Smooth muscle cell (in vitro differentiated cells): ENCODE results near the gene HS6ST3. TPM values are rescaled to one million over a fixed set of nuclear protein-coding genes. Genes with fewer than 3 reads are reported as not detected.

Experiments used
- DNase-seq: peaks from one replicate; lab custom pipeline; 2025; ENCODE audit not compliant: unreplicated experiment; lab: John Stamatoyannopoulos, UW
- H2AFZ ChIP-seq: fragments of 200-600 bp; sonication (generic); 2 replicates; pipeline ENCODE4 v1.6.0; 2016; ENCODE audit warnings: antibody characterized with exemption, low read depth, mild to moderate bottlenecking
- H3F3A ChIP-seq: fragments of 200-600 bp; sonication (generic); 2 replicates; pipeline ENCODE4 v1.6.0; 2017; ENCODE audit warnings: antibody characterized with exemption, low read depth
- H3K27ac ChIP-seq: fragments of 200-600 bp; sonication (generic); 2 replicates; pipeline ENCODE4 v1.5.1; 2016; ENCODE audit warnings: low read depth, mild to moderate bottlenecking
- H3K27me3 ChIP-seq: fragments of 200-600 bp; sonication (generic); 2 replicates; pipeline ENCODE4 v1.6.1; 2016; ENCODE audit warnings: low read depth, mild to moderate bottlenecking
- H3K36me3 ChIP-seq: fragments of 200-600 bp; sonication (generic); 2 replicates; pipeline ENCODE4 v1.5.1; 2016; ENCODE audit warnings: low read depth
- H3K4me1 ChIP-seq: fragments of 200-600 bp; sonication (generic); 2 replicates; pipeline ENCODE4 v1.5.1; 2016; ENCODE audit warnings: low read depth
- H3K4me2 ChIP-seq: fragments of 200-600 bp; sonication (generic); 2 replicates; pipeline ENCODE4 v1.6.0; 2016; ENCODE audit warnings: mild to moderate bottlenecking
- H3K4me3 ChIP-seq: fragments of 200-600 bp; sonication (generic); 2 replicates; pipeline ENCODE4 v1.5.1; 2016; ENCODE audit warnings: mild to moderate bottlenecking
- H3K79me2 ChIP-seq: fragments of 200-600 bp; sonication (generic); 2 replicates; pipeline ENCODE4 v1.6.0; 2016; ENCODE audit warnings: low read depth, mild to moderate bottlenecking
- H3K9ac ChIP-seq: fragments of 200-600 bp; sonication (generic); 2 replicates; pipeline ENCODE4 v1.6.0; 2016; ENCODE audit warnings: low read depth
- H3K9me3 ChIP-seq: fragments of 200-600 bp; sonication (generic); replicated peaks from 2 replicates; pipeline ENCODE4 v1.5.1; 2016; ENCODE audit warnings: low read depth
- H4K20me1 ChIP-seq: fragments of 200-600 bp; sonication (generic); 2 replicates; pipeline ENCODE4 v1.6.0; 2016; ENCODE audit warnings: low read depth
- WGBS: methylation state at CpG from one replicate; pipeline ENCODE4 v1.1.7; 2016; ENCODE audit warnings: low lambda C conversion rate; 5-methylcytosine and 5-hydroxymethylcytosine counted together
- polyA plus RNA-seq: library from polyadenylated mRNA; unstranded; fragments of >200 nt; fragmentation: Nextera tagmentation; extraction: Ambion mirVana; gene quantifications from 2 replicates; pipeline ENCODE4 v1.2.1, GENCODE V29; 2016
- total RNA-seq: library from RNA; depleted of rRNA; stranded (reverse); fragments of >200 nt; gene quantifications from 2 replicates; pipeline ENCODE4 v1.2.3, GENCODE V29; 2014
- TF ChIP-seq, protein P1 (sequence below): fragments of 200-600 bp; sonication (generic); IDR thresholded peaks from 2 replicates; pipeline ENCODE4 v1.5.1; 2017; ENCODE audit warnings: borderline replicate concordance, mild to moderate bottlenecking, antibody characterized with exemption; ENCODE audit not compliant: insufficient read depth, poor library complexity, severe bottlenecking

The HS6ST3 gene
- total and polyA plus RNA-seq, 2 experiments from 2014 or later: 0.09 TPM; not detected in 1

DNA sequence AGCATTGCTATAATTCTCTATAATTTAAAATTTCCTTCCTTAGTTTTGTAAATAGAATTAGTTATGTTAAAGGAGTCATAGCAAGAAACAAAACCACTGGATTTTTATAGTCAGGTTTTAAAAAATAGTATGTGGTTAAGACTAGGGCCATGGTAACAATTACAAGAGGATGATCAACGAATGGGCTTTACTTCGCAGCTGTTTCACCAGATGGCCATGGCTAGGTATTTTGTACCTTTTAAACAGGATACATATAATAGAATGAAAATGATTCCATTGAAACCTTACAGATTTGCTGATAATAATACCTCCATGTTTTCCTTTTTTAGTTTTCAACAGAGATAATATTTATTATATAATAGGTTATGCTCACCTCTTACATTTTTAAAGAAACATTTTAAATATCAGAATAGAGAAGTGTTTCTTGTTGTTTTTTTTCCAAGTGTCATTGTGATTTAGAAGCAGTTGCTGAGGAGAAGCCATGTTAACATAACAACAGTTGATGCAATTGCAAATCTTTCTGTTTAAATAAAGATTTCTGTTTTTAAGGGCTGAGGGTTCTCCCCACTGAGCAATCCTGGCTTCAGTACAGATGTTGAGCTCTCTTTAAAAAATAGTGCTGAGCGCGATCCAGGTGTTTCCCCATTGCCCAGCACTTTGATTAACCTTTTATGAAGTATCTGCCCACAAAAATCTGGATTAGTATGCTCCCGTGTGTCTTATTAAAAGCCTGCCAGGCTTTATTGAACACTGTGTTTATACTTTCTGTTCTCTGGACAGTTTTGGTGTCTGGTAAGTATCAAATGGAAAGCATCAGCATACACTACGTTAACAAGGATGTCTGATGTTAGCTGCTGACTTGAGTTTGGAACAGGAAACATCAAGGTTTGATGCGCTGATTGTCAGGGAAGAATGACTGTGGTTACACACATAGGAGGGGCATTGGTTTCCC is 205.3 kb downstream of the HS6ST3 start:
- no peaks in the 10 kb centered on the region for H3F3A ChIP-seq
- no peaks in the 10 kb centered on the region for H3K9me3 ChIP-seq
- H3K79me2 ChIP-seq: no peaks in the 10 kb centered on the region
- TF ChIP-seq, protein P1, sequence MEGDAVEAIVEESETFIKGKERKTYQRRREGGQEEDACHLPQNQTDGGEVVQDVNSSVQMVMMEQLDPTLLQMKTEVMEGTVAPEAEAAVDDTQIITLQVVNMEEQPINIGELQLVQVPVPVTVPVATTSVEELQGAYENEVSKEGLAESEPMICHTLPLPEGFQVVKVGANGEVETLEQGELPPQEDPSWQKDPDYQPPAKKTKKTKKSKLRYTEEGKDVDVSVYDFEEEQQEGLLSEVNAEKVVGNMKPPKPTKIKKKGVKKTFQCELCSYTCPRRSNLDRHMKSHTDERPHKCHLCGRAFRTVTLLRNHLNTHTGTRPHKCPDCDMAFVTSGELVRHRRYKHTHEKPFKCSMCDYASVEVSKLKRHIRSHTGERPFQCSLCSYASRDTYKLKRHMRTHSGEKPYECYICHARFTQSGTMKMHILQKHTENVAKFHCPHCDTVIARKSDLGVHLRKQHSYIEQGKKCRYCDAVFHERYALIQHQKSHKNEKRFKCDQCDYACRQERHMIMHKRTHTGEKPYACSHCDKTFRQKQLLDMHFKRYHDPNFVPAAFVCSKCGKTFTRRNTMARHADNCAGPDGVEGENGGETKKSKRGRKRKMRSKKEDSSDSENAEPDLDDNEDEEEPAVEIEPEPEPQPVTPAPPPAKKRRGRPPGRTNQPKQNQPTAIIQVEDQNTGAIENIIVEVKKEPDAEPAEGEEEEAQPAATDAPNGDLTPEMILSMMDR: no peak
- H3K9ac ChIP-seq: no peak overlapping the region
- H4K20me1 ChIP-seq: no peaks in the 10 kb centered on the region
- DNase-seq: no peak
- H3K4me1 ChIP-seq: no peaks in the 10 kb centered on the region
- no peaks in the 10 kb centered on the region for H3K36me3 ChIP-seq
- H3K4me2 ChIP-seq: no peak overlapping the region
- no peak overlapping the region for H3K27ac ChIP-seq
- H2AFZ ChIP-seq: peak overlapping the region; percentile 49
- 46% methylated on average over 7 of the region's 7 CpGs for whole genome bisulfite sequencing
- H3K27me3 ChIP-seq: no peaks in the 10 kb centered on the region
- H3K4me3 ChIP-seq: no peak overlapping the region

DNA sequence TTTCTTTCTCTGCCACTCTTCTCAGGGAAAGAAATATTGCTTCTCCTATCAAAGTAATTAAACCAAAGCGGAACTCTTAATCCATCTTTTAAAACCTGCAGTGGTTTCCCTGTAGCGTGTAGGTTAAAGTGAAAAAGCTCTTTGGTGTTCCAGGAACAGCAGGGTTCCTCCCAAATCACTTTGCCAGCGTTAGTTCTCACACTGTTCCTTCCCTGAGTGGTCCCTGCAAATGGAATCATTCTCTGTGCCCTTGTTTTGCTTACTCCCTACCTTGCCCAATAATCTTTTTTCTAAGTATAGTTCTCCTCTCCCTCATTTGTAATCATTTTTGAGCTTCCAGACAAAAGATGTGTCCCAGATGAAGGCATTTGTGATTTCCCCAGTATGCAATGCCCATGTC is 207.5 kb downstream of the HS6ST3 start:
- DNase-seq: no peak
- Histone ChIP-seq H3K36me3 (no peaks in the 10 kb centered on the region), H3K9me3 (no peaks in the 10 kb centered on the region), H4K20me1 (no peaks in the 10 kb centered on the region), H2AFZ (no peak overlapping the region), H3K4me1 (no peaks in the 10 kb centered on the region), H3K27me3 (no peaks in the 10 kb centered on the region), H3K4me3 (no peak overlapping the region), H3F3A (no peaks in the 10 kb centered on the region), H3K27ac (no peak overlapping the region), H3K79me2 (no peaks in the 10 kb centered on the region), H3K9ac (no peak overlapping the region), H3K4me2 (no peak overlapping the region)
- TF ChIP-seq, protein P1: no peak
- 64% methylated on average over 3 of the region's 3 CpGs for WGBS

DNA sequence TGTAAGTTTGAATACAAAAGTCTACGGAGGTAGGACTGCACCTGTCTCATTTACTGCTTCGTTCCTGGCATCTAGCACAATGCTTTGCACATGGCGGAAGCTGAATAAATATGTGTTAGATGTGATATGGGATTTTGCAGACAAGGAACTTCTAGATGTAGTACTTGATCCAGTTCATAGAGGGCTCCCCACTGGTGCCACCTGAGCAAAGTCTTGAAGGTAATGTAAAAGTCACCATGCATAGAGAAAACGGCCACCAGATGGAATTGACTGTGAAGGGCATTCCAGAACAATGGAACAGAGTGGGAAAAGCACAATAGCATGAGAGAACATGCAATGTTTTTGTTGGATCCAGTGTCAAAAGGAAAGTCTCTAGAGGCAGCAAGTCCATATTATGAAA is 209.3 kb downstream of the HS6ST3 start:
- H3K9me3 ChIP-seq: no peaks in the 10 kb centered on the region
- no peak overlapping the region for H3K9ac ChIP-seq
- no peaks in the 10 kb centered on the region for H3K79me2 ChIP-seq
- no peaks in the 10 kb centered on the region for H3K36me3 ChIP-seq
- no peak overlapping the region for H3K27ac ChIP-seq
- H3K4me2 ChIP-seq: no peak overlapping the region
- DNase-seq: no peak
- H3K27me3 ChIP-seq: no peaks in the 10 kb centered on the region
- 92% methylated on average over 4 of the region's 4 CpGs for WGBS
- H2AFZ ChIP-seq: no peak overlapping the region
- no peaks in the 10 kb centered on the region for H3F3A ChIP-seq
- no peaks in the 10 kb centered on the region for H4K20me1 ChIP-seq
- no peak overlapping the region for H3K4me3 ChIP-seq
- TF ChIP-seq, protein P1: no peak
- no peaks in the 10 kb centered on the region for H3K4me1 ChIP-seq
